Measurements from ENCODE around the gene LTBP1.

DNA sequence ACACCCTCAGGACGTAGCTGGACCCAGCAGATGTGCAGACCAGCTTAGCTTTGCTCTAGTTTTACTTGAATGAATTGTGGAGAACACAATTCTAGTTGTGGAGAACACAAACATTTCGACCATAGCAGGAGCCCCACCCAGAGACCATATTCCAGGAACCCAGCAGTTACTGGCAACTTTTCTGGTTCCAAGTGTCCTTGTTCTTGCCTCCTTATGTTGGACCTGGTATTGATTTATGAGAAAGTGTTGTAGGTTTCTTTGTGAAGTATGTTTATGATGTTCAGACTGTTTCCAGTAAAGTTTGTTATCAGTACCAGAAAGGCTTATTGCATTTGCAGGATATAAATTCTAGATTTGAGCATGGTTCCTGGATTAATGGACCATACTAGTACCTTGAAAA is 51.0 kb downstream of the LTBP1 start:
- TF ChIP-seq, protein P1, sequence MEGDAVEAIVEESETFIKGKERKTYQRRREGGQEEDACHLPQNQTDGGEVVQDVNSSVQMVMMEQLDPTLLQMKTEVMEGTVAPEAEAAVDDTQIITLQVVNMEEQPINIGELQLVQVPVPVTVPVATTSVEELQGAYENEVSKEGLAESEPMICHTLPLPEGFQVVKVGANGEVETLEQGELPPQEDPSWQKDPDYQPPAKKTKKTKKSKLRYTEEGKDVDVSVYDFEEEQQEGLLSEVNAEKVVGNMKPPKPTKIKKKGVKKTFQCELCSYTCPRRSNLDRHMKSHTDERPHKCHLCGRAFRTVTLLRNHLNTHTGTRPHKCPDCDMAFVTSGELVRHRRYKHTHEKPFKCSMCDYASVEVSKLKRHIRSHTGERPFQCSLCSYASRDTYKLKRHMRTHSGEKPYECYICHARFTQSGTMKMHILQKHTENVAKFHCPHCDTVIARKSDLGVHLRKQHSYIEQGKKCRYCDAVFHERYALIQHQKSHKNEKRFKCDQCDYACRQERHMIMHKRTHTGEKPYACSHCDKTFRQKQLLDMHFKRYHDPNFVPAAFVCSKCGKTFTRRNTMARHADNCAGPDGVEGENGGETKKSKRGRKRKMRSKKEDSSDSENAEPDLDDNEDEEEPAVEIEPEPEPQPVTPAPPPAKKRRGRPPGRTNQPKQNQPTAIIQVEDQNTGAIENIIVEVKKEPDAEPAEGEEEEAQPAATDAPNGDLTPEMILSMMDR (IDR thresholded peaks at IDR 0.05) = no peak
- TF ChIP-seq POLR2A (IDR thresholded peaks at IDR 0.05) = no peak

Data from adrenal gland (tissue), 5 donors.